KBM-7 (cell line): Measurements from ENCODE around the gene ERCC1.
"Not testable (repeated sequence)": the region's sequence is repeated elsewhere in the genome, so short reads cannot be mapped to it uniquely, and the experiment has no call there.

ENCODE experiments used
- DNase-seq: peaks from one replicate; pipeline ENCODE4 v3.0.0-alpha.2; 2015
- in situ Hi-C: fragments of 300-500 bp; cut with MboI; formaldehyde crosslinking; loops from 2 replicates; pipeline ENCODE4 v1.14.3; 2020; ENCODE audit warnings: low sequenced_read_pairs, low pct_unique_long_range_greater_than_20kb, mixed read lengths

Gene ERCC1

GRCh38 chr19:45439190-45439568 lies 15.5 kb upstream of the ERCC1 start:
- in situ Hi-C loops = no loop called here
- no peak for DNase-seq

GRCh38 chr19:45437328-45437727 lies 13.6 kb upstream of the ERCC1 start:
- in situ Hi-C loops = no loop called here

GRCh38 chr19:45432543-45432942 lies 8.8 kb upstream of the ERCC1 start:
- DNase-seq, in situ Hi-C loops: not testable (repeated sequence)

More at GRCh38 chr19:45437328-45437727, 13.6 kb upstream of the ERCC1 start:
- no peak for DNase-seq

- in situ Hi-C loops, DNase-seq: not testable (repeated sequence)
Observed at GRCh38 chr19:45431008-45431407, 7.3 kb upstream of the ERCC1 start.

GRCh38 chr19:45429896-45430295 lies 6.2 kb upstream of the ERCC1 start:
- in situ Hi-C loops = not testable (repeated sequence)

GRCh38 chr19:45428384-45429231 lies 4.9 kb upstream of the ERCC1 start:
- DNase-seq = peak; percentile 57
- in situ Hi-C loops = no loop called here

More at GRCh38 chr19:45429896-45430295, 6.2 kb upstream of the ERCC1 start:
- DNase-seq = not testable (repeated sequence)

GRCh38 chr19:45424191-45425058 lies 708 bp upstream of the ERCC1 start:
- in situ Hi-C loops = no loop called here

GRCh38 chr19:45423033-45423588 lies 606 bp downstream of the ERCC1 start:
- DNase-seq = no peak
- in situ Hi-C loops = no loop called here

More at GRCh38 chr19:45424191-45425058, 708 bp upstream of the ERCC1 start:
- peak; percentile 75 for DNase-seq

GRCh38 chr19:45421947-45422498 lies 1.7 kb downstream of the ERCC1 start:
- in situ Hi-C loops = no loop called here
- DNase-seq = no peak

GRCh38 chr19:45420871-45421270 lies 2.8 kb downstream of the ERCC1 start:
- no peak for DNase-seq
- in situ Hi-C loops = no loop called here

- in situ Hi-C loops = no loop called here
Observed at GRCh38 chr19:45420356-45420755, 3.4 kb downstream of the ERCC1 start.

GRCh38 chr19:45419895-45420294 lies 3.8 kb downstream of the ERCC1 start:
- no peak for DNase-seq
- in situ Hi-C loops = no loop called here

More at GRCh38 chr19:45420356-45420755, 3.4 kb downstream of the ERCC1 start:
- no peak for DNase-seq

GRCh38 chr19:45419396-45419795 lies 4.3 kb downstream of the ERCC1 start:
- in situ Hi-C loops = no loop called here
- peak; percentile 67 for DNase-seq

GRCh38 chr19:45418802-45419201 lies 4.9 kb downstream of the ERCC1 start:
- in situ Hi-C loops = no loop called here
- peak; percentile 69 for DNase-seq

- in situ Hi-C loops = no loop called here
- DNase-seq = no peak
Observed at GRCh38 chr19:45417151-45417550, 6.6 kb downstream of the ERCC1 start.

GRCh38 chr19:45414468-45414867 lies 9.2 kb downstream of the ERCC1 start:
- DNase-seq = no peak
- in situ Hi-C loops = no loop called here

- in situ Hi-C loops = no loop called here
- no peak for DNase-seq
Observed at GRCh38 chr19:45413497-45413896, 10.2 kb downstream of the ERCC1 start.

GRCh38 chr19:45410330-45410729 lies 13.4 kb downstream of the ERCC1 start:
- DNase-seq, in situ Hi-C loops: not testable (repeated sequence)

- peak; percentile 45 for DNase-seq
- in situ Hi-C loops = no loop called here
Observed at GRCh38 chr19:45409557-45409920, 14.2 kb downstream of the ERCC1 start.
